ENCODE results near the gene TRIL. TPM values are rescaled to one million over a fixed set of nuclear protein-coding genes. Genes with fewer than 3 reads are reported as not detected.
A peak's percentile ranks its signal among the peaks of the same experiment; 100 is the strongest.

TRIL gene, protein sequence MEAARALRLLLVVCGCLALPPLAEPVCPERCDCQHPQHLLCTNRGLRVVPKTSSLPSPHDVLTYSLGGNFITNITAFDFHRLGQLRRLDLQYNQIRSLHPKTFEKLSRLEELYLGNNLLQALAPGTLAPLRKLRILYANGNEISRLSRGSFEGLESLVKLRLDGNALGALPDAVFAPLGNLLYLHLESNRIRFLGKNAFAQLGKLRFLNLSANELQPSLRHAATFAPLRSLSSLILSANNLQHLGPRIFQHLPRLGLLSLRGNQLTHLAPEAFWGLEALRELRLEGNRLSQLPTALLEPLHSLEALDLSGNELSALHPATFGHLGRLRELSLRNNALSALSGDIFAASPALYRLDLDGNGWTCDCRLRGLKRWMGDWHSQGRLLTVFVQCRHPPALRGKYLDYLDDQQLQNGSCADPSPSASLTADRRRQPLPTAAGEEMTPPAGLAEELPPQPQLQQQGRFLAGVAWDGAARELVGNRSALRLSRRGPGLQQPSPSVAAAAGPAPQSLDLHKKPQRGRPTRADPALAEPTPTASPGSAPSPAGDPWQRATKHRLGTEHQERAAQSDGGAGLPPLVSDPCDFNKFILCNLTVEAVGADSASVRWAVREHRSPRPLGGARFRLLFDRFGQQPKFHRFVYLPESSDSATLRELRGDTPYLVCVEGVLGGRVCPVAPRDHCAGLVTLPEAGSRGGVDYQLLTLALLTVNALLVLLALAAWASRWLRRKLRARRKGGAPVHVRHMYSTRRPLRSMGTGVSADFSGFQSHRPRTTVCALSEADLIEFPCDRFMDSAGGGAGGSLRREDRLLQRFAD
- 10 to 100 TPM; 36.6 to 58.5 (median 47.6) TPM for polyA plus RNA-seq (ENCODE audit: insufficient read depth in 1 of 5, insufficient read length in 5 of 5, low replicate concordance in 1 of 5)
- long read RNA-seq, donor 1, full-length matches to known transcripts: 98 of 98 reads
- long read RNA-seq, donor 1, partial matches to known transcripts: 0 of 98 reads
- long read RNA-seq, donor 1, other reads (novel, unspliced or antisense): 0 of 98 reads
- long read RNA-seq, donor 2, full-length matches to known transcripts: 41 of 41 reads
- long read RNA-seq, donor 2, partial matches to known transcripts: 0 of 41 reads
- long read RNA-seq, donor 2, other reads (novel, unspliced or antisense): 0 of 41 reads
- long read RNA-seq, donor 3, full-length matches to known transcripts: 52 of 52 reads
- long read RNA-seq, donor 3, partial matches to known transcripts: 0 of 52 reads
- long read RNA-seq, donor 3, other reads (novel, unspliced or antisense): 0 of 52 reads
- long read RNA-seq, donor 4, full-length matches to known transcripts: 44 of 44 reads
- long read RNA-seq, donor 4, partial matches to known transcripts: 0 of 44 reads
- long read RNA-seq, donor 4, other reads (novel, unspliced or antisense): 0 of 44 reads
- long read RNA-seq, donor 5, full-length matches to known transcripts: 83 of 83 reads
- long read RNA-seq, donor 5, partial matches to known transcripts: 0 of 83 reads
- long read RNA-seq, donor 5, other reads (novel, unspliced or antisense): 0 of 83 reads
- long read RNA-seq, donor 6, full-length matches to known transcripts: 112 of 112 reads
- long read RNA-seq, donor 6, partial matches to known transcripts: 0 of 112 reads
- long read RNA-seq, donor 6, other reads (novel, unspliced or antisense): 0 of 112 reads
- long read RNA-seq, donor 7, full-length matches to known transcripts: 47 of 47 reads
- long read RNA-seq, donor 7, partial matches to known transcripts: 0 of 47 reads
- long read RNA-seq, donor 7, other reads (novel, unspliced or antisense): 0 of 47 reads
- long read RNA-seq, donor 8, full-length matches to known transcripts: 33 of 33 reads
- long read RNA-seq, donor 8, partial matches to known transcripts: 0 of 33 reads
- long read RNA-seq, donor 8, other reads (novel, unspliced or antisense): 0 of 33 reads

DNA sequence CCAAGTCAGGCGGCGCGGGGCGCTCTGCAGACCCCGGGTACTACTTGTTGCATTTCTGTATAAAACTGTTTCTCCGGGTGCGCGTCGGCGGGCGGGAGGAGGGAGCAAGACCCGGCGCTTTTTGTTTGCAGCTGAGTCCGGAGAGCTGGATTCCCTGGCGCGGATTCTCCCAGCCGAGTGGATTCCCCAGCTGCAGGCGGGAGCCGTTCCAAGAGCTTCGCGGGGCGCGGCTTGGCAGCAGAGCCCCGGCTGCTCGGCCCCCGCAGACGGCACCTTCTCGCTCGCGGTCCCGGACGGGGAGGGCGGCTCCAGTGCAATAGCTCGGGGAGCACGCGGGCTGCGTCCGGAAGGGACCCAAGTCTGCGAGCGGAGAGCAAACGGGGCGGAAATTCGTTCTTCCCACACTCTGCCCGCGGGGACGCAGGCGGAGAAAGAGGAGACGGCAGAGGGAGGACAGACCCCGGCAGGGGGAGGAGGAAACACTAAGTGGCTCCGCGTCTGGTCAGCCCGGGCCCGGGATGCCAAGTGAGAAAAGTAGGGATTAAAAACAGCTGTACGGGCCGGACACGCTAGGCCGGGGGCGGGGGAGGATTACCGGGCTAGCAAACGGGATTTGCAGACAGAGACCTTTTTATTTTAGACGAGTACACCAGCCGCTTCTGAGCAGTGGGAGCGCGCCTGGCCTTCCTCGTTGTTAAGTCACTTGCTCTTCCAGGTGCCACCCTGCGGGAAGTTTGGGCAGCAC is at the start of gene TRIL:
TRIL (minus strand) TSS at position 96 of the 745 bp plus-strand sequence. CDS start 284 bp downstream, outside the sequence.
- peak; percentile 91 to 92 for DNase-seq

DNA sequence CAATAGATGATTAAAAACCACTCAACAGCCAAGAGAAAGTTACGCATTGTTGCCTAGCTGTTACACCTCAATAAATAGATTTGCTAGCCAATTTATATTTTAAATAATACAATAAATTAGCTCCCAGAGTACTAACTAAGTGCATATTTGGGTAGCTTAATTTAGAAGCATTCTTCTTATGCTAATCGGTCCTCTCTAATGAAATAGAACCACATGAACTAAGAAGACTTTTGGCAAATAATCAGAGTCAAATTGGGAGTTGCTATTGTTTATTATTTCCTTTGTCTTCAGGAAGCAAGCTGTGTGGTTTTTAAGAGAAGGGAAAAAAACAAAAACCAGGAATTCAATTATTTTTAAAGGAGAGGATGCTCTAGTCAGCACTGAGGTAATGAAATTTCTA is 49.0 kb upstream of the TRIL start:
- DNase-seq: no peak

DNA sequence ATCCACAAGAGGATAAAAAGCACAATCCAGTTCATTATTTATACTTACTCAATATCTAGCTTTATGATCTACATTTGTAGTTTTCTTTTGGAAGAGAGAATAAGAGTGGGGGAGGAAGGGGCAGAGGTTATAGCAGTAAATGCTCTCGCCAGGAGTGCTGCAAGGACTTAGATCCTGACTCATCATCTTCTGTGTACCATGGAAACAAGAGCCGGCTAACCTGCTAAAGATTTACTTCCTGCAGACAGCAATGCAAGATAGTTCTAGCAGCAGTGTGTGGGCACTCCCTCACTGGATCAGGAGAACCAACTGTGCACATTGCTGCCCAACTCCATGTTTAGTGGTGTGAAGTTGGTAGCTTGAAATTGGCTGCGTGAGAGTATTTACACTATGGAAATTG is 47.7 kb upstream of the TRIL start:
- DNase-seq: no peak

DNA sequence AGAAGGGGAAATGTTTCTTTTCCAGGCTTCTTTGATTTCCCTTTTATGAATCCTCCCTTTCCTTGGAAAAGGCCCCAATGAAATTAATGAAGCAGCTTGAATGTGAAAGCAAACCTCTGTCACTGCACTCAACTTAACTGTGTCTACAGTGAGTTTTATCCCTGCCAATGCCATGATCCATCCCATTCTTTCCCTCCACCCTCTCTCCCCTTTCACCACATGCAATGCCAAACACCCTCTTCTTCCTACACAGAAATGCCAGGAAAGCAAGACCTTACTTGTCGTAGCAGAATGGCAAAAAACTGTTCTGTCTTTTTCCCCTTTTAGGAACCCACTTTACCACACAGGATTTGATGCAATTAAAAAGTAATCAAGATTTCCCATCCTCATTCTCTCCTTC is 47.3 kb upstream of the TRIL start:
- DNase-seq: no peak

DNA sequence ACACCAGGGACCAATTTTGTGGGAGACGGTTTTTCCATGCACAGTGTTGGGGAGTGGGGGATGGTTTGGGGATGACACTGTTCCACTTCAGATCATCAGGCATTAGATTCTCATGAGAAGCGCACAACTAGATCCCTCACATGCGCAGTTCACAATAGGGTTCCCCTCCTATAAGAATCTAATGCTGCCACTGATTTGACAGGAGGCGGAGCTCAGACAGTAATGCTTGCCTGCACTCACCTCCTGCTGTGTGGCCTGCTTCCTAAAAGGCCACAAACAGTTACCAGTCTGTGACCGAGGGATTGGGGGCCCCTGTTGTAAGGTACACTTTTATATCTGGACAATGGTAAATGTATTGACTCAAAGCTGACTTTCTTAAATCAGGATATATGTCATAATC is 45.6 kb upstream of the TRIL start:
- no peak for DNase-seq

DNA sequence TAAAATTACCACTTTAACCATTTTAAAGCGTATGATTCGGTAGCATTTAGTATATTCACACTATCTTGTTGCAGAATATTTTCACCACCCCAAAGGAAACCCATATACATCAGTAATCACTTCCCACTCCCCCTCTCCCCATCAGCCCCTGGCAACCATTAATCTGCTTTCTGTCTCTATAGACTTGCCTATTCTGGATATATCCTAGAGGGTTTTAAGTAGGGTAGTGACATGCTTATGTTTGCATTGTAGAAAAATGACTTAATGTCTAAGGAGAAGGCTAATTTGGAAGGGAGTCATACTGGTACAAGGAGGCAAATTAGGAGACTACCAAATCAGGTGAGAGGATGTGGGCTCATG is 42.6 kb upstream of the TRIL start:
- DNase-seq: no peak

DNA sequence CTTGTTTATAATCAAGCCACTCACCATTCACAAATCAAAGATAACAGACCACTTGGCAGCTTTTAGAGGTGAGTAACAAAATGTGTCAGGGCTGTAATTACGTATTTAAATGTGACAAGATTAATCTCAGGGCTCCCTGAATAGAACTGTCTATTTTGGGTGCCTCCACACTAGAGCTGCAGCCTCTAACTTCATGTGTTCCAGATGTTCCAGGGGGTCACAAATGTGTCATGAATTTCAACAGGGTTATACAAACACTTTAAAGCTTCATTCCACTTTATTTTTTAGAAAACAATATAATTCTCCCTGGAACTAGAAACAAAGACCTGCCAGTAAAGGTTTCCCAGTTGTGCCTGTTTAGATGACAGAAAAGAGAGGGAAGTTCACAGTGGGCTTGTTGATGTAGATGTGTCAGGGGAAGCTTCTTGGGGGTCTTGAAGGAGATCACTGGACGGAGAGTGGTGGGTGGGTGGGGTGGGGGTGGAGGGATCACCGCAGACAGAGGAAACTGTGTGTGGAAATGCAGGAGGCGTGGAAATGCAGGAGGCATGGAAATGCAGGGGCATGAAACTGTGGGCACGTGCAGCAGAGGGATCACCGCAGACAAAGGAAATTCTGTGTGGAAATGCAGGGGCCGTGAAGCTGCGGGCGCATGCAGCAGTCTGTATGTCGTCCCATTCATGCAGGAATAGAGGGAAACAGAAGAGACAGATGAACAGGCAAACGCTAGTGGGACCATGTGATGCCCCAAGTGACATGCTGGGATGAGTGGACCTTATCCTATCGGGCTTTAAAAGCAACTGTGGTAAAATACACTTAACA is 42.0 kb upstream of the TRIL start:
- no peak for DNase-seq

DNA sequence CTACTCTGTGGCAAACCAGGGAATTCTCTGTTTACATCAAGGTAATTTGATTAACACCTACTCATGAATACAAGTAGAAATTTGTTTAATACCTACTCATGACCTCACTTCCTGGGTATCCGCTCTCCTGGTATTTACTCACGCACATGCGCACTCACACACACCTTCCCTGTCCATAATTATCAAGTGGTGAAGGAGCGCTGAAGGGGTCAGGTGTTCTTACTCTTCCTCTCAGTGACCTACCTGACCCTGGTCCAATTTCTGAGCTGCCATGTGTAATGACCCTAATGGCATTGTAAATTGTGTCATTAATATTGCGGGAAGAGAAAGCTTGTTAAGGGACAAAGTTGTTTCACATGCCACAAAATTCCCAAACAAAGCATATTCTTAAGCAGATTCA is 41.3 kb upstream of the TRIL start:
- no peak for DNase-seq

DNA sequence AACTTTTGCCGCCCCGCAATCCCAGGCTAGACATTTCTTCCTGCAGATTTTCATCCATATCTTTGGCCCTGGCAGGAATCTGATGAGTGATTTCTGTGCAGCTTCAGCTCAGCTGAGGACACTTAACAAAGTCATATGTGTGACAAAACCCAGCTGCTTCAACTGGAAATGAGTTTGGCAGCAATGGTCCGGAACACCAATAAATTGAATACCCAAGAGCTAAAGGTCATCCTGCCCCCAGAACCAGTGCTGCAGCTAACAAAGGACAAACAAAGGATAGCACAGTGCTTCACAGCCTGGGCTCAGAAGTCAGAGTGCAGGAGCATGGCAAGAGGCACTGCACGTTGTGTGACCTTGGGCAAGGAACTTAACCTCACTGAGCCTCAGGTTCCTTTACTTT is 40.0 kb upstream of the TRIL start:
- DNase-seq: peak; percentile 42 to 60

DNA sequence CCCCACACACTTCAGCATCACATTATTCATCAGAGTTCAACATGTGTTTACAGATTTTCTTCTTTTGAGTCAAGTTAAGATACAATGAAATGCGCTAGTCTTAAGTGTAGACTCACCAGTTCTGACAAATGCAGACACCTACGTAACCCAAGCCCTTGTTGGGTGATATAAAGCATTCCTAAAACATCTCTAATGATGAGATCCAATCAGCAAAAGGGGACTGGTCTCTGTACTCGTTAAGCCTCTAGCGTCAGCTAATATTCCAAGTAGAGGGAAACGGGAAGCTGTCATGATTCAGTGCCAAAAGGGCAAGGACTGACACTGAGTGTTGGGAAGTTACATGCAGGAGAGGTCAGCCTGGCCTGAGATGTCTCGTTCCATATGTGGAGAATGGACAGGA is 38.7 kb upstream of the TRIL start:
- no peak for DNase-seq

DNA sequence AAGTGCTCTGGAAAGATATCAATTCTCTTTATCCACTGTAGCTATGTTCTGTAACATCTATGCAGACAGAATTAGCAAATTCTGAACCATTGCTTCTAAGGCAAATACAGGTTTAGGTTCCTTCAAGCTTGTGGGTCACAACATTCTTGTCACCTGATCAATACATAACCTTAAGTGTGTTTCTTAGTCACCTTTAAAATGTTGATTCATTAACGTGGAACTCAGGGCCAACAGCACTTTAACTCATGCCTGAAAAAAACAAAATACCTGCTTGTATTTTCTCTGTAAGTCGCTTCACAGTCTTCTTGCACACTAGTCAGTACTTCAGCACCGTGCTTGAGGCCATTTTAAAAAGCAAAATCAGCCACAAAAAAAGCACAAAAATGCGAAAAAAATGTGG is 35.2 kb upstream of the TRIL start:
- DNase-seq: no peak

DNA sequence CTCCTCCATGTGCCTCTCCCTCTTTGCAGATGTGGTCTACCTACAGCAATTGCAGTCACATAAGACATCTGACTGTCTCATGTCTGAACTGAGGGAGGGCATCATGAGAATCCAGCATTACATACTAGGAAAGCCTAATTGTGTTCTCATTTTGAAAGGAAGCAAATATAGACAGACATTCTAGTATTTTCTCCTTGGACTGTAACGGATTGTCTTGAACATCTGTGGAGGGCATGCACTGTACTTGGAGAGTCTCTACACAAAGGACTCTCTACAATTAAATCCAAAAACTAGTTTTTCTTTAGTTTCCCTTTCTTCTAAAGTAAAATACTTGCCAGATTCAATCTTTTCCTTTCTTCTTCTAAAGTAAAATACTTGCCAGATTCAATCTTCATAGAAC is 34.7 kb upstream of the TRIL start:
- no peak for DNase-seq

DNA sequence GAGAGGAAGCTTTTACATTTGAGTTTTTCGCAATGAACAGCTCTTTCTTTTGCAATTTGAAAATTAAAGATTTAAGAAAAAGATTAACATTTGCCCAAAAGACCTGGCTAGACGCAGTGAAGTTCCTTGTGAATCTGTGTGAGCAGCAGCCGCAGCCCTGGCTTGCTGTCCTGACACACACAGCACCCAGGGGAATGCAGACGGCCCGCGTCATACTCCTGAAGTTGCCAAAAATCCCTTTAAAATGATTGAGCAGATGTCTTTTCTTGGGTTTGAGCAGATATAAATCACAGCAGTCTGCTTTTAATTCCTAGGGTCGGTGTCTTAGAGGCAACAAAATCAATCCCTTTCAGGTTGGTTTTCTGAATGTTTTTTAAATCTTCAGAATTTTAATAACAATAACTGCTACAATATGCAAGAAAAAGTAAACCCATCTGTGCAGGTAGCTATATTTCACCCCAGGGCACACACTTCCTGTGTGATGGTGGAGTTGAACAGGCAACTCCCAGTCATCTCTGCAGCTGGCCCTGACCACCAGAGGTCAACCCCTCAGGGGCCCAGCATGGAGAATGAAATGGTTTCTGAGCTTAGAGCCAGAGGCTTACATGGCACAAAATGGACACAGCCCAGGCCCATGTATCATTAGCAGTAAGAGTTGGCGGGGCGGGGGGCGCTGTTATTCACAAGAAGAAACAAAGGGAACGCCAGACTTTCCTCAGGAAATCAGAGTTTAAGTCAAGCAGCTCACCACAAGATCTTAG is 32.2 kb upstream of the TRIL start:
- no peak for DNase-seq

DNA sequence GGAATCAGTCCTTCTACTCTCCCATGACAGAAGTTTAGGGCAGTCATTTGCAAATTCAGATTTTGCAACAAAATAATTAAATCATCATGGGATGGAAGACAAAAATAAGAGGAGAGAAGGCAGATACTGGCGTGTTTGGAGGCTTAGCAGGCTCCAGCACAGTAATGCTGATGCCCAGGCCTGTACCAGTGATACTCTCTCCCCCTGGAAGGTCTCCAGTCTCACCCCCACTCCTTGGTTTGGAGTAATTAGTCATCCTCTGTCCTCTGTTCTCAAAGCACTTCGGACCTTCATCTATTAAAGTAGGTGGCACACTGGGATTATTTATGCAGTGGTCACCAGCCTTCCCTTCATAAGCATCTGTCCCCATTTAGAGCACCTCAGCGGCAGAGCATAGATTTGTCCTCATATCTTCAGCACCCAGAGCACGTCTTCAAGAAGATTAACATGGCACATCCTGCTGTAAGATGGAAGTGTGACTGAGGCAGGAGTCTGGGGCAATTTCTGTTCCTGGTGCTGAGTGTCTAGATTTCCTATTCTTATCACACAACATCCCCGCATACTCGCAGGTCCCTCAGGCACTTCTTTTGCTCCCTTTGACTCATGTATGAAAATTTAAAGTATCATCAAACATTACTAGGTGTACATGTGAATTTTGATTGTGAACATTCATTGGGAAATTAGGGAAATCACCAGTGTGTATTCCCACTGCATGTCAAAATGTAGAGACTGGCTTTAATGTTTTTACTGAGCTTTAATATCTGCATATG is 31.3 kb upstream of the TRIL start:
- DNase-seq: no peak

DNA sequence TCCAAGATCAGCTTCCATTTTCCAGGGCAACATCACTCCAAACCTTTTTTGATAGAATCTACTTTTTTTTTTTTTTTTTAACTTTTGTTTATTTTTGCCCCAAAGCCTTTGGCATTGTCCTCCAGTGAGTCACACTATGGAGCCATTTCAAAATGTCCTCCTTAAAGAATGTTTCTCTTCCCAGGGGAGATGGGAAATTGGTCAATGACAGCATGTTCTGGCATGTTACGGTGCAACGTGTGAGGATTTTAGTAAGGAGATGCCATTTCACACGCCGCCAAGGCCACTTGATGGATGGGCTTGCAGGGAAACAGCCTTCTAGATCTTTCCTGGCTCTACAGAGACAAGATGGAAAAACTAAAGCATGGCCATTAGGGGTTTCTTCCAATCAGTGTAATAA is 30.7 kb upstream of the TRIL start:
- no peak for DNase-seq

DNA sequence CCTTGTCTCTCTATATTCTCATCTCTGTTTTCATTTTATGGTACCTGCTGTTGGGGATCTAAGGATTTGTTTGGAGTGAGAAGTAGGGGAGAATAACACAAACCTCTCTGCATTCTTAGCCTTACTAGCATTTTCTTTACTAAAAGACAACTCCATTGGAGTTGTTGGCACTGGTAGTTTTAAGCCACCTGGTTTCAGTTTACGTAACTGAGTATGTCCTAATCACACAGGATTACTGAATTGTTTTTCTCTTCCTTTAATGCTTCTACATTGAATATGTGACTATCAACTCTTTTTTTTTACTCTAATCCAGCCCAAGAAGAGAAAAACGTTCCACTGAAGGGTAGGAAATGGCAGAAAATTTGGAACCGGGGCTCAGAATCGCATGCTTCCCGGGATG is 30.0 kb upstream of the TRIL start:
- DNase-seq: no peak

DNA sequence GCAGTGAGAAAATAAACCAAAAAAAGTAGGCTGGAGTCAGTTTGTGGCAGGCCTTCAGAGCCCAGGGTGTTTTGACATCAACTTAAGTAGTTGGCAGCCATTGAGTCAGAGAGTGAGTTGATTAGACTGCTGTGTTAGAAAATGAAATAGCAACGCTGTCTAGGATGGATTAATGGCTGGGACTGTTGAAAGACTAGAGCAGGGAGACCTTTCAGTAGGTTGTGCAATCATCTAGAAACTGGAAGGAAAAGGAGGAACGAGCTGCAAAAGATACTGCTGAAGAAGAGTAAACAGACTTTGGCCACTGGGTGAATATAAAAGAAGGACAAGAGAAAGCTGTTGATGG is 28.6 kb upstream of the TRIL start:
- peak; percentile 65 to 75 for DNase-seq
